Measurements from ENCODE around the gene HNF1B.

HNF1B gene

GRCh38 chr17:37737081-37737480 lies 7.8 kb downstream of the HNF1B start:
- no peak for DNase-seq (ENCODE audit: low read depth in 4 of 4, low spot score in 1 of 4)

- DNase-seq (ENCODE audit: low read depth in 4 of 4, low spot score in 1 of 4) = no peak
Observed at GRCh38 chr17:37736428-37736827, 8.4 kb downstream of the HNF1B start.

- DNase-seq (ENCODE audit: low read depth in 4 of 4, low spot score in 1 of 4) = no peak
Observed at GRCh38 chr17:37735165-37735564, 9.7 kb downstream of the HNF1B start.

GRCh38 chr17:37732316-37732715 lies 12.5 kb downstream of the HNF1B start:
- no peak for DNase-seq (ENCODE audit: low read depth in 4 of 4, low spot score in 1 of 4)

GRCh38 chr17:37731056-37731455 lies 13.8 kb downstream of the HNF1B start:
- no peak for DNase-seq (ENCODE audit: low read depth in 4 of 4, low spot score in 1 of 4)

GRCh38 chr17:37729905-37730304 lies 15.0 kb downstream of the HNF1B start:
- DNase-seq (ENCODE audit: low read depth in 4 of 4, low spot score in 1 of 4) = no peak

- DNase-seq (ENCODE audit: low read depth in 4 of 4, low spot score in 1 of 4) = no peak
Observed at GRCh38 chr17:37726891-37727675, 17.8 kb downstream of the HNF1B start.

GRCh38 chr17:37726248-37726647 lies 18.6 kb downstream of the HNF1B start:
- no peak for DNase-seq (ENCODE audit: low read depth in 4 of 4, low spot score in 1 of 4)

- DNase-seq (ENCODE audit: low read depth in 4 of 4, low spot score in 1 of 4) = no peak
Observed at GRCh38 chr17:37725601-37726146, 19.2 kb downstream of the HNF1B start.

GRCh38 chr17:37725021-37725595 lies 19.8 kb downstream of the HNF1B start:
- DNase-seq (ENCODE audit: low read depth in 4 of 4, low spot score in 1 of 4) = no peak

GRCh38 chr17:37720989-37721388 lies 23.9 kb downstream of the HNF1B start:
- DNase-seq (ENCODE audit: low read depth in 4 of 4, low spot score in 1 of 4) = no peak

GRCh38 chr17:37719866-37720265 lies 25.0 kb downstream of the HNF1B start:
- no peak for DNase-seq (ENCODE audit: low read depth in 4 of 4, low spot score in 1 of 4)

GRCh38 chr17:37718324-37719048 lies 26.4 kb downstream of the HNF1B start:
- no peak for DNase-seq (ENCODE audit: low read depth in 4 of 4, low spot score in 1 of 4)

- DNase-seq (ENCODE audit: low read depth in 4 of 4, low spot score in 1 of 4) = no peak
Observed at GRCh38 chr17:37717627-37718323, 27.1 kb downstream of the HNF1B start.

GRCh38 chr17:37714897-37715296 lies 30.0 kb downstream of the HNF1B start:
- no peak for DNase-seq (ENCODE audit: low read depth in 4 of 4, low spot score in 1 of 4)

- DNase-seq (ENCODE audit: low read depth in 4 of 4, low spot score in 1 of 4) = no peak
Observed at GRCh38 chr17:37713624-37714023, 31.2 kb downstream of the HNF1B start.

- no peak for DNase-seq (ENCODE audit: low read depth in 4 of 4, low spot score in 1 of 4)
Observed at GRCh38 chr17:37713028-37713431, 31.8 kb downstream of the HNF1B start.

GRCh38 chr17:37711113-37711512 lies 33.7 kb downstream of the HNF1B start:
- DNase-seq (ENCODE audit: low read depth in 4 of 4, low spot score in 1 of 4) = no peak

GRCh38 chr17:37710344-37710886 lies 34.4 kb downstream of the HNF1B start:
- DNase-seq (ENCODE audit: low read depth in 4 of 4, low spot score in 1 of 4) = no peak

- DNase-seq (ENCODE audit: low read depth in 4 of 4, low spot score in 1 of 4) = no peak
Observed at GRCh38 chr17:37708616-37709212, 36.1 kb downstream of the HNF1B start.

All from stimulated activated CD4-positive, alpha-beta T cell treated with anti-CD3 and anti-CD28 coated beads, Interleukin-1b, Interleukin-23, amount 100 ng/mL, for 24 hours (primary cell).